Measurements from ENCODE around the gene TBXT. TPM values are rescaled to one million over a fixed set of nuclear protein-coding genes. Genes with fewer than 3 reads are reported as not detected.

TBXT gene
- total and polyA plus RNA-seq, 2 of the 8 experiments (the other 6 are each of a cell fraction or from before 2014, with no cell fraction given) = 0.18 to 0.24 TPM

DNA sequence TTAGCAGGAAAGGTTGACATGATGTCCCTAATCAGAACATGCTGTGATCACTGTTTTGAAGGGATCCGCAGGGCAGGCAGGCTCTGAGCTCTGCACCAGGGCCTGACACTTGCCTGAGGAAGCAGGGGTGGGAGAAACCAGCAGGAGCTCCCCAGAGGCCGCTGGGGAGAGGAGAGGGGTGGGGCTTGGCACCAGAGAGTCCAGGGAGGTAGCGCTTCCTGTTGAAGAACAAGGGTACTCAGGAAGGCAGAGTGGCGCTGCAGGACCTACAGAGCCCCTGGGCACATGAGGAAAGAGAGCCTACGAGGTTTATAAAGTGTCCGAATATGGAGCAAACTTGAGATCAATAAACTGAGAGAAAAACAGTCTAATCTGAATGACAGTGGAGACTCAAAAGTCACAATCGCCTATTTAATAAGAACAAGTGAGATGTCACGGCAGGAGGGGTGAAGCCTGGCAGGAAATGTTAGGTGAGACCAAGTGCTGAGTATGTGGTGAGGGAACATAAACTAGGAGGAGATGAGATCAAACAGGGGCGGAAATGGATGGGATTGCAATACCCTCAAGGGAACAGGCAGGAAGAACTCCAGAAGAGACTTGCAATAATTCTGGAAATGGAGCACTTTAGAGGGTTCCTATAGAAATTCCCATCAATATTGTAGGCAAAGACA is 5.8 kb upstream of the TBXT start:
- H3K23ac ChIP-seq (ENCODE audit: insufficient read length) = no peak overlapping the region
- no peak overlapping the region for H3K14ac ChIP-seq (ENCODE audit: insufficient read length)
- TF ChIP-seq NANOG (IDR thresholded peaks at IDR 0.05; ENCODE audit: insufficient read depth, low read depth, low read length, poor library complexity, severe bottlenecking) (no peak), HDAC2 (IDR thresholded peaks at IDR 0.05; ENCODE audit: borderline replicate concordance in 1 of 2, low read depth in 2 of 2, low read length in 2 of 2) (no peak), SIRT6 (IDR thresholded peaks at IDR 0.05; ENCODE audit: low read length) (no peak), RAD21 (IDR thresholded peaks at IDR 0.05 in 1 of 2, conservative IDR thresholded peaks at IDR 0.05 in 1 of 2; ENCODE audit: low read depth in 2 of 2, low read length in 2 of 2) (peak in 1 of 2 experiments; percentile 20; a peak in 1 of 4 replicates)
- TF ChIP-seq, protein P1, sequence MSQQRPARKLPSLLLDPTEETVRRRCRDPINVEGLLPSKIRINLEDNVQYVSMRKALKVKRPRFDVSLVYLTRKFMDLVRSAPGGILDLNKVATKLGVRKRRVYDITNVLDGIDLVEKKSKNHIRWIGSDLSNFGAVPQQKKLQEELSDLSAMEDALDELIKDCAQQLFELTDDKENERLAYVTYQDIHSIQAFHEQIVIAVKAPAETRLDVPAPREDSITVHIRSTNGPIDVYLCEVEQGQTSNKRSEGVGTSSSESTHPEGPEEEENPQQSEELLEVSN (IDR thresholded peaks at IDR 0.05) = no peak
- H3K79me1 ChIP-seq (ENCODE audit: low read depth, low read length) = no peaks in the 10 kb centered on the region
- no peak for FAIRE-seq
- H3K23me2 ChIP-seq (ENCODE audit: low read depth, low read length) = peaks cover 2% of the 10 kb centered on the region; the same call in 1 of the 2 replicates
- WGBS, 2 experiments (ENCODE audit: extremely low coverage in 1 of 2, insufficient coverage in 1 of 2, insufficient read length in 1 of 2, insufficient replicate concordance in 2 of 2, low coverage in 1 of 2, low lambda C conversion rate in 2 of 2, missing lambda C conversion rate in 1 of 2) = 13% methylated on average over 9 of the region's 9 CpGs; no CpG with 5 or more reads in 1 of the 2 experiments
- CTCF ChIA-PET (ENCODE audit: partially characterized antibody) = interaction anchor here (0.7 to 1.8 kb wide), 5 partner anchors 9 to 227 kb away, joined by 3 to 5 read pairs (median 3); no protein-coding TSS in a partner anchor
- H4K20me1 ChIP-seq (replicated peaks in 1 of 2; ENCODE audit: control insufficient read depth in 1 of 2, insufficient read depth in 2 of 2, low read length in 2 of 2) = peaks cover 0 to 3% of the 10 kb centered on the region in 2 experiments
- H3K79me2 ChIP-seq (ENCODE audit: control insufficient read depth in 1 of 2, insufficient read depth in 2 of 2, low read length in 2 of 2) = no peaks in the 10 kb centered on the region
- POLR2A ChIA-PET (ENCODE audit: partially characterized antibody) = no interaction called here
- no peak overlapping the region for H4K5ac ChIP-seq (ENCODE audit: insufficient read length, low read depth, low read length)
- H3K4me3 ChIP-seq (ENCODE audit: extremely low read depth in 1 of 4, insufficient read depth in 2 of 4, low read depth in 3 of 4, low read length in 4 of 4) = peak overlapping the region in 2 of 4 experiments; percentile 3 to 41; a peak in 3 of 8 replicates
- H2BK12ac ChIP-seq (ENCODE audit: low read depth, low read length) = no peak overlapping the region
- no peak overlapping the region for H2BK120ac ChIP-seq (replicated peaks; ENCODE audit: low read depth, low read length)
- no peak overlapping the region for H2AK5ac ChIP-seq (ENCODE audit: low read depth, low read length)
- DNase-seq (ENCODE audit: low read depth in 1 of 2, low spot score in 2 of 2) = no peak
- no peak overlapping the region for H4K8ac ChIP-seq (ENCODE audit: extremely low read depth, insufficient read depth, low read length)
- no peak overlapping the region for H2BK5ac ChIP-seq (ENCODE audit: low read depth, low read length)
- H3K4ac ChIP-seq (replicated peaks; ENCODE audit: insufficient read length, low read depth, low read length) = no peak overlapping the region
- H3K27me3 ChIP-seq (replicated peaks in 1 of 4; ENCODE audit: control insufficient read depth in 3 of 4, extremely low read depth in 1 of 4, insufficient read depth in 3 of 4, low read length in 3 of 4) = peaks cover 32 to 60% (median 52%) of the 10 kb centered on the region in 4 experiments
- H3K18ac ChIP-seq (ENCODE audit: extremely low read depth, low read length) = no peak overlapping the region
- H3K4me1 ChIP-seq (replicated peaks in 1 of 4; ENCODE audit: control insufficient read depth in 3 of 4, insufficient read depth in 4 of 4, low read length in 3 of 4) = peaks cover 3 to 19% (median 12%) of the 10 kb centered on the region in 4 experiments
- H3K9me3 ChIP-seq (ENCODE audit: insufficient read depth in 2 of 2, low read depth in 1 of 2, low read length in 1 of 2) = no peaks in the 10 kb centered on the region
- H3K9ac ChIP-seq (replicated peaks in 1 of 4; ENCODE audit: extremely low read depth in 1 of 4, low read depth in 3 of 4, low read length in 3 of 4) = no peak overlapping the region
- no peak overlapping the region for H4K91ac ChIP-seq (replicated peaks; ENCODE audit: insufficient read length, low read length)
- H3K4me2 ChIP-seq (ENCODE audit: insufficient read depth in 1 of 2, low read depth in 2 of 2, low read length in 2 of 2) = peak overlapping the region; percentile 44 to 65
- 0 out of 2 replicates have a peak overlapping the region, but pooled peaks have one; percentile 4 for H2BK15ac ChIP-seq (ENCODE audit: low read length)
- no peak overlapping the region for H3K27ac ChIP-seq (ENCODE audit: low read depth, low read length)
- no peak overlapping the region for H3K56ac ChIP-seq (replicated peaks; ENCODE audit: insufficient read length, low read depth, low read length)
- H3K36me3 ChIP-seq (ENCODE audit: control insufficient read depth in 2 of 4, insufficient read depth in 4 of 4, low read length in 3 of 4) = no peaks in the 10 kb centered on the region
- no peak overlapping the region for H2AFZ ChIP-seq (ENCODE audit: low read length)
- H2BK20ac ChIP-seq (ENCODE audit: low read length) = no peak overlapping the region

Data from H1 (cell line).